K562 (cell line): ENCODE data around the gene ABCC5. TPM values are rescaled to one million over a fixed set of nuclear protein-coding genes. Genes with fewer than 3 reads are reported as not detected.
A peak's percentile ranks its signal among the peaks of the same experiment; 100 is the strongest.

Source experiments
- E4F1 ChIP-seq: fragments of 250-450 bp; sonication (Bioruptor Pico); IDR thresholded peaks from 2 replicates; pipeline ENCODE4 v1.5.0; 2021; ENCODE audit warnings: mild to moderate bottlenecking, borderline replicate concordance
- FOS ChIP-seq: IDR thresholded peaks from 3 replicates; pipeline ENCODE4 v1.6.1; 2011; ENCODE audit not compliant: insufficient read length; ENCODE audit errors: extremely low read depth
- HNRNPL ChIP-seq: fragments of 200-400 bp; formaldehyde crosslinking; IDR thresholded peaks from 2 replicates; pipeline ENCODE4 v1.6.1; 2017; ENCODE audit warnings: low read depth, mild to moderate bottlenecking, low read length
- RREB1 ChIP-seq: fragments of 250-450 bp; sonication (Bioruptor Pico); IDR thresholded peaks from 2 replicates; pipeline ENCODE4 v1.4.0; 2020
- THRB ChIP-seq: fragments of 450-650 bp; formaldehyde crosslinking; conservative IDR thresholded peaks from 2 replicates; pipeline ENCODE4 v1.4.0; 2022; ENCODE audit warnings: mild to moderate bottlenecking, missing genetic modification characterization
- ZBTB40 ChIP-seq, 2 experiments: fragments of 450-650 bp in 1 of 2; sonication (generic) in 1 of 2; formaldehyde crosslinking in 1 of 2; IDR thresholded peaks; 2 replicates each; pipeline versions ENCODE4 v1.7.1 to v1.9.0; 2016 to 2022; ENCODE audit warnings: inconsistent platforms in 1 of 2, mild to moderate bottlenecking in 1 of 2, missing genetic modification reagents in 1 of 2
- polyA plus RNA-seq, 8 experiments: library from polyadenylated mRNA; depleted of rRNA in 4 of 8; stranded (reverse) in 5 of 8; unstranded in 3 of 8; fragments of >200 nt; fragmentation: Nextera tagmentation in 2 of 8; fragmentation: Illumina TruSeq in 1 of 8; extraction: Ambion mirVana in 2 of 8; extraction: Trizol in 1 of 8; gene quantifications; 2 replicates each; pipeline versions ENCODE4 v1.2.1 to v1.2.3, GENCODE V29; 2011 to 2014; ENCODE audit warnings: inconsistent platforms in 1 of 8, missing spikeins in 1 of 8
- total RNA-seq, 7 experiments: library from RNA; depleted of rRNA in 6 of 7; stranded (reverse); fragments of >200 nt in 6 of 7; fragmentation: Illumina TruSeq in 2 of 7; extraction: Trizol in 2 of 7; gene quantifications; 2 replicates each; pipeline versions ENCODE4 v1.2.1 to v1.2.3, GENCODE V29; 2011 to 2021; ENCODE audit warnings: low replicate concordance in 1 of 7

The ABCC5 gene
- total and polyA plus RNA-seq, 9 of the 15 experiments (the other 6 are each of a cell fraction or from before 2014, with no cell fraction given) = 22.0 to 53.0 (median 41.9) TPM

- peak; percentile 81 for TF ChIP-seq RREB1 (CRISPR knock-in tag)
- TF ChIP-seq HNRNPL = peak; percentile 95
- no peak for TF ChIP-seq E4F1 (CRISPR knock-in tag)
- TF ChIP-seq ZBTB40 (IDR thresholded peaks at IDR 0.05) = peak; percentile 95
- no peak for TF ChIP-seq ZBTB40 (CRISPR knock-in tag; IDR thresholded peaks at IDR 0.05)
- peak; percentile 89 for TF ChIP-seq THRB (CRISPR knock-in tag)
- TF ChIP-seq FOS = no peak
Observed at GRCh38 chr3:183884427-183885296, 133.0 kb downstream of the ABCC5 start, which contains the start of gene PARL (continued).
